Sigmoid colon (tissue), 4 donors: ENCODE data around the gene ADCY2.

Experiments used
- EP300 ChIP-seq, 4 donors: sonication (generic); formaldehyde crosslinking; IDR thresholded peaks; one replicate each; pipeline ENCODE4 v1.6.1; 2017; ENCODE audit warnings: antibody characterized with exemption in 4 of 4
- TF ChIP-seq, protein P1 (sequence below), 4 experiments: fragments of 450-650 bp in 3 of 4; fragments of 200-600 bp in 1 of 4; IDR thresholded peaks; one replicate each; pipeline ENCODE4 v1.5.1; 2016 to 2019; ENCODE audit warnings: antibody characterized with exemption in 4 of 4, mild to moderate bottlenecking in 3 of 4, moderate library complexity in 2 of 4

DNA sequence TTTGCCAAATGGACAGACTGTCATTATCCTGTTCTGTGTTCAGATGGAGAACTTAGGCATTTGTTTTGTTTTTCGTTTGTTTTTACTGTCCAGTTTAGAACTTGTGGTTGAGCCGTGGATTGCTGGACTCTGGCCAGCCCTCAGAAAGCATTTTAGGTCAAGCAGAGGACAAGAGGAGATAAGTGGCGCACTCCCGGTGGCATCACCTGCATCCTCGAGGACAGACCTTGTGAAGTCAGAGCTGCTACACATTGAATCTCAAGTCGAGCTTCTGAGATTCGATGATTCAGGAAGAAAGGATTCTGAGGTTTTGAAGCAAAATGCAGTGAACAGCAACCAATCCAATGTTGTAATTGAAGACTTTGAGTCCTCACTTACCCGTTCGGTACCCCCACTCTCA, 481.9 kb downstream of the ADCY2 start:
- TF ChIP-seq, protein P1, sequence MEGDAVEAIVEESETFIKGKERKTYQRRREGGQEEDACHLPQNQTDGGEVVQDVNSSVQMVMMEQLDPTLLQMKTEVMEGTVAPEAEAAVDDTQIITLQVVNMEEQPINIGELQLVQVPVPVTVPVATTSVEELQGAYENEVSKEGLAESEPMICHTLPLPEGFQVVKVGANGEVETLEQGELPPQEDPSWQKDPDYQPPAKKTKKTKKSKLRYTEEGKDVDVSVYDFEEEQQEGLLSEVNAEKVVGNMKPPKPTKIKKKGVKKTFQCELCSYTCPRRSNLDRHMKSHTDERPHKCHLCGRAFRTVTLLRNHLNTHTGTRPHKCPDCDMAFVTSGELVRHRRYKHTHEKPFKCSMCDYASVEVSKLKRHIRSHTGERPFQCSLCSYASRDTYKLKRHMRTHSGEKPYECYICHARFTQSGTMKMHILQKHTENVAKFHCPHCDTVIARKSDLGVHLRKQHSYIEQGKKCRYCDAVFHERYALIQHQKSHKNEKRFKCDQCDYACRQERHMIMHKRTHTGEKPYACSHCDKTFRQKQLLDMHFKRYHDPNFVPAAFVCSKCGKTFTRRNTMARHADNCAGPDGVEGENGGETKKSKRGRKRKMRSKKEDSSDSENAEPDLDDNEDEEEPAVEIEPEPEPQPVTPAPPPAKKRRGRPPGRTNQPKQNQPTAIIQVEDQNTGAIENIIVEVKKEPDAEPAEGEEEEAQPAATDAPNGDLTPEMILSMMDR (IDR thresholded peaks at IDR 0.05), result no peak
- TF ChIP-seq EP300 (IDR thresholded peaks at IDR 0.05), result no peak
